SK-MEL-5 (cell line): ENCODE results near the gene SCGN. TPM values are rescaled to one million over a fixed set of nuclear protein-coding genes. Genes with fewer than 3 reads are reported as not detected.
A peak's percentile ranks its signal among the peaks of the same experiment; 100 is the strongest.

ENCODE experiments used
- DNase-seq: peaks from one replicate; pipeline ENCODE4 v3.0.0-alpha.2; 2016; ENCODE audit warnings: low read depth, low spot score
- in situ Hi-C: cut with HindIII; loops from 2 replicates; pipeline ENCODE4 v1.10.0; 2016; ENCODE audit warnings: low sequenced_read_pairs, high pct_unique_total_duplicates, low pct_unique_long_range_greater_than_20kb
- total RNA-seq: library from RNA; depleted of rRNA; stranded (reverse); fragments of >200 nt; shearing (Covaris generic); gene quantifications from 2 replicates; pipeline ENCODE4 v1.2.3, GENCODE V29; 2014

The SCGN gene
- total RNA-seq, 1 experiment from 2014 or later: 0.26 TPM

DNA sequence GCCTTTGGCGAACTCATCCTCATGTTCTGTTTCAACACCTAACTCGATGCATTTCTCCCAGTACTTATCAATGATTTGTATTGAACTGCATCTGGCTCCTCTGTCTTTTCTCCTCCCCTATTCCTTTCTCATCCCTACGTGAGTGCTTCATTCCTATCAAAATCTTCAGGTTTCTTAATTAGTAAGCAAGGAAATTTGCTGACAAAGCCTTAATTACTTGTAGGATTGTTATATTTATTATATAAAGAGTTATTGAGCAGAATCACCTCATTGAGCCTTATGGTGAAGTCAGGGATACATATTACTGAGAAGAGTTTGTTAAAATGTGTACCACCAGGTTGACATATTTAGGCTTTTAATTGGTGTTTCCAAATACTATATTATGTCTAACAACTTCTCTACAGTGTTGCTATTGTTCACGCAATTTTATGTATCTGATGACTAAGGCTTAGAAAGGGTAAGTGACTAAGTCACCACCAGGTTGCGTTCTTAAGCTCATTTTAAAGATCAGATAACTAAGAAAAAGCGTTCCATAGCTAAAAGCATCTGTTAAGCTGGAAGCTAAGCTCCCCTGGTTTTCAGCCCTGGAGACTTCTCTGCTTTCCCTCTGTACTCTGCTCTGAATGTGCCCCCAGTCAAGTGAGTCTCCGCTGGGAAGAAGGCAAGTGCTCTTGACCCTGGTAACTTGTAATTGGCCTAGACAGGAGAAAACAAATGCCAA lies 18.9 kb downstream of the SCGN start:
- DNase-seq: peak; percentile 55
- in situ Hi-C loops: no loop called here

DNA sequence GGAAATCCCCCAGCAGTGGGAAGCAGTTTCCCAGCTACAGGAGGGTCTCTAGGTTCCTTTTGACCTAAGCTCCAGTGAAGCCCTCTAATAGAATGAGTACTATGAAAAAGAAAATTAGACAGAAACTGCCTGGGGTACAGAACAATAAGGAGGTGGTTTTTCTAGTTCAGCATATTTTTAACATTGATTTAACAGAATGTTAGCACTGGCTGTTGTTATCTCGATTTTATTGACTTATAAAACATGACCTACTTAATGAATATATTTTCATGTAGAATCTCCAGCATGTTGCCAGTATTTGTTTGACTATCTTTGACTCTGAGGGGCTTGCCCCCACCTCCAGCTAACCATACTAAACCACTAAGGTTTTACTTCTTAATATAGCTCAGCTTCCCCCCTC lies 19.6 kb downstream of the SCGN start:
- no peak for DNase-seq
- in situ Hi-C loops: no loop called here

DNA sequence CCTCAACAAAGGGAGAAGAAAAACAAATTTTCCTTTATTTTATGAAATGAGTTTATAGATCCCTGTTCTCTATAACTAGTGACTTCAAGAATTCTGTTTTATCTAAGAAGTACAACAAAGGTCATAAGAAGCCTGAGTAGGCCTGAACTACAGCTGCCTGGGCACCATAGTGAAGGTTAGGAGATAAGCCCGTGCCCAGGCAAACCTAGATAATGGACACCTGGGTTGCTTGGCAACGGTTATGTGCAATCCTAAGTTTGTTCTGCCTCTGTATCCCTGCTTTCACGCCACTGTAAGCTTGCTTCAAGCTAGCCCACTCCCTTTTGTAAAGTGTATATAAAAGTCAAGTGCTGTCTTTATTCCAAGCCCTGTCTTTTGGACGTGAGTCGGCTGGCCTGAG lies 23.2 kb downstream of the SCGN start:
- no peak for DNase-seq
- in situ Hi-C loops: no loop called here

DNA sequence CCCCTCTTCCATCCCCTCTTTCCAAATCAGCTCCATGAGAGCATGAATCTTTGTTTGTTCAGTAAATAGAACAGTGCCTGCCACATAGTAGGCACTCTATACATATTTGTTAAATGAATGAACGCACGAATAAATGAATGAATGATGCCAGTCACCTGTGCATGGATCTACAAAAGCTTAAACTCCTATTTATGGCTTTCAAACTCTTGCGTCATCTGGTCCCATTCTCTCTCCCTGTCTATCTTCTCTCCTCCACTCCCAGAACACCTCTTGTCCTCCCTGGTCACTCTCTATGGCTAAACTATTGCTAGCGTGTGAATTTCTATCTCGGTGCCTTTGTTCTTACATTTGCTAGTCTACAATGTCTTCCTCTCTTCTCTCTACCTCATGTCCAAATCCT lies 24.8 kb downstream of the SCGN start:
- in situ Hi-C loops: no loop called here

GRCh38 chr6:25681848-25682247 lies 29.8 kb downstream of the SCGN start:
- in situ Hi-C loops: no loop called here

More for the DNA sequence above, 24.8 kb downstream of the SCGN start:
- no peak for DNase-seq

GRCh38 chr6:25682324-25682723 lies 30.3 kb downstream of the SCGN start:
- DNase-seq: no peak
- in situ Hi-C loops: no loop called here

More at GRCh38 chr6:25681848-25682247, 29.8 kb downstream of the SCGN start:
- DNase-seq: no peak

GRCh38 chr6:25684565-25684964 lies 32.5 kb downstream of the SCGN start:
- in situ Hi-C loops: no loop called here
- no peak for DNase-seq

GRCh38 chr6:25685251-25685650 lies 33.2 kb downstream of the SCGN start:
- in situ Hi-C loops: no loop called here

GRCh38 chr6:25685896-25686295 lies 33.9 kb downstream of the SCGN start:
- DNase-seq: no peak
- in situ Hi-C loops: no loop called here

More at GRCh38 chr6:25685251-25685650, 33.2 kb downstream of the SCGN start:
- no peak for DNase-seq

DNA sequence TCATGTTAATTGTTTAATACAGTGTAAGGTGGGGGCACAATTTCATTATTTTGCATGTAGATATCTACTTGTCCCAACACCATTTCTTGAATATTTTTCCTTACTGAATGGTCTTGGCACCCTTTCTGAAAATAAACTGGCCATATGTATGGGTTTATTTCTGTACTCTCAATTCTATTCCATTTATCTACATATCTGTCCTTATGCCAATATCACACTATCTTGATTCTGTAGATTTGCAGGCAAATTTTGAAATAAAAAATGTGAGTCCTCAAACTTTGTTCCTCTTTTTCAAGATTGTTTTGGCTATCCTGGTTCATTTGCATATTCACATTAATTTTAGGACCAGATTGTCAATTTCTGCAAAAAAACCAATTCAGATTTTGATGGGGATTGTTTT lies 34.8 kb downstream of the SCGN start:
- no peak for DNase-seq
- in situ Hi-C loops: no loop called here

- in situ Hi-C loops: no loop called here
- DNase-seq: no peak
Observed at GRCh38 chr6:25689966-25690365, 38.0 kb downstream of the SCGN start.

DNA sequence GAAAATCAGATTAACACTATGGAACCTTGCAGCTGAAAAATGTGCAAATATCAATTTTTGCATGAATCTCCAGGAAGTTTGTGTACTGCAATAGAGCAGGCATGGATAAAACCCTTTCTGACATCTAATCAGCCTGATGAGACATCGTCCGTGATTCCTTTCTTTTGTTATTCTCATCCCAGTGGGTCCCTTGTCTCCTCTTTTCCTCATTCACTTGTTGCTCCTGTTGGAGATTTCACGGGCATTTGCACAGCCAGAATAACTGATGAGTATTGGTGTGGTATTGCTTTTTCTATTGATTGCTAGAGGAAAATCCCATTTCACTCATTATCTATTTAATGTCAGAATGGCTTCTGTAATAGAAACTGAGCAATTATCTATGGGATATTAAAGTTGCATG lies 39.9 kb downstream of the SCGN start:
- in situ Hi-C loops: no loop called here
- no peak for DNase-seq

- no peak for DNase-seq
- in situ Hi-C loops: no loop called here
Observed at GRCh38 chr6:25692472-25692871, 40.5 kb downstream of the SCGN start.

GRCh38 chr6:25694366-25694765 lies 42.4 kb downstream of the SCGN start:
- DNase-seq: peak; percentile 12
- in situ Hi-C loops: no loop called here

DNA sequence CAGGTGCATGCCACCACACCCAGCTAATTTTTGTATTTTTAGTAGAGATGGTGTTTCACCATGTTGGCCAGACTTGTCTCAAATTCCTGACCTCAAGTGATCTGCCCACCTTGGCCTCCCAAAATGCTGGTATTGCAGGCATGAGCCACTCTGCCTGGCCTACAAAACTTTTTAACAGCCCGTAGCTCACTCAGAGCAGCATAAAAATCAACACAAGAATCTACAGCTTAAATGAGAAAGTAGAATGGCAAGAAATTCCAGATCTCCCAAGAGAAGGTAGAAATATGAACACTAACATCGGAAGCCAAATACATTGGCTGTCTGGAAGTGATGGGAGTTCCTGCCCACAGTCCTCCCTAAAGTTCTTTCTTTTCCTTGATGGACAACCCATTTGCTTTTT lies 43.7 kb downstream of the SCGN start:
- no peak for DNase-seq
- in situ Hi-C loops: no loop called here

DNA sequence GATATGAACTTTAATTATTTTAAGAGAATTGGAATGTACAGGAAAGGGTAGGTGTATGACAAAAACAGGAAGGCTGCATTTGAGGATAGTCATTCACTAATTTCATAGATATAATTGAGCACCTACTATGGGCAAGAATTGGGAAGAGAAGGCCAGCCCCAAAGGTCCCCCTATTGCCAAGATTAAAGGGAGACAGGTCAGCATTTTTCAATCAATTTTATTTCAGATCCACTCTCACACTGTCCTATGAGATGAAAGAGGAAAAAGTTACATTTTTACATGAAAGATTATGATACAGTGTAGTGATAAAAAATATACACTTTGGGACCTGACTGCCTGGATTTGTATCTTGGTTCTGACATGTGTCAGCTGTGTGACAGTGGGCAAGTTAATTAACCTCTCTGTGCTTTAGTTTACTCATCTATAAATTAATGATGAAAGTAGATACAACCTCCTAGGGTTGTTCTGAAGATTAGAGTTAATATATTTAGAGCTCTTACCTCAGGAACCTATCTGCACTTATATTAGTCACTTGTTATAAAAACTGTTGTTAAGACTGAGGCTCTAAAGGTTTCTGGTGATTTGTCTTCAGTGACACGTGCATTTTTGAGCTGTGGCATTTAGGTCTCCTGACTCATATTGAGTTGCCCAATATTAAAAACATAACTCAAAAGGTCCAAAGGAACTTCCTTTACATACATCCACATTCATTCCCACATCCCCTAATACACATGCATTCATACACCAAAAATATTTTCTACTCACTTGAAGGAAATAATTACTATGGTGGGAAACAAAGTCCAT lies 45.7 kb downstream of the SCGN start:
- DNase-seq: no peak
- in situ Hi-C loops: no loop called here

DNA sequence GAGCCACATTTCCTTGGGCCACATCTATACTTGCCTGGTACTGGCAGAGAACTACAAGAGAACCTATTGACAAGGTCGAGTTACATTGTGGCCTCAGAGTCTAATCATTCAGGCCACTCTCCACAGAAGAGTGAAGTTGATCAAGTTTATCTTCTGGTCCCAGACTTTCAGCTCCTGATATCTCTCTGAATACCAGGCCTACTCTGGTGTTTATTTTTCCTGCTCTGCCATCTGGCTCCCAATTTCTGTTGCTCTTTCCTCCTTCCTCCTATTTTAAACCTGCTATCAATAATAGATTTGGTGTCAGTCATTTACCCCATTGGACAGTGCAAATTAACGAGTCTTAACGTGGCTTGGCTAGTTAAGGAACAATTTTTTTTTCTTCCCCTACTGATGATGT lies 46.6 kb downstream of the SCGN start:
- in situ Hi-C loops: no loop called here
- DNase-seq: no peak

GRCh38 chr6:25699649-25700048 lies 47.6 kb downstream of the SCGN start:
- no peak for DNase-seq
- in situ Hi-C loops: no loop called here

- in situ Hi-C loops: no loop called here
- no peak for DNase-seq
Observed at GRCh38 chr6:25700761-25701160, 48.7 kb downstream of the SCGN start.
